Muscle layer of duodenum (tissue), 2 donors: ENCODE data around the gene DNER.

Experiments used
- H3K27ac ChIP-seq: one replicate; pipeline ENCODE4 v1.7.0; 2013; ENCODE audit warnings: mild to moderate bottlenecking, low read length
- H3K27me3 ChIP-seq: one replicate; pipeline ENCODE4 v1.7.0; 2013; ENCODE audit warnings: low read depth, mild to moderate bottlenecking, control low read depth, low read length
- H3K36me3 ChIP-seq, 2 donors: one replicate each; pipeline ENCODE4 v1.7.0; 2013; ENCODE audit warnings: low read length in 2 of 2, control low read depth in 1 of 2, mild to moderate bottlenecking in 1 of 2; ENCODE audit not compliant: insufficient read depth in 2 of 2, control insufficient read depth in 1 of 2
- H3K4me1 ChIP-seq, 2 donors: one replicate each; pipeline ENCODE4 v1.7.0; 2013; ENCODE audit warnings: low read length in 2 of 2, mild to moderate bottlenecking in 2 of 2, control low read depth in 1 of 2, moderate library complexity in 1 of 2; ENCODE audit not compliant: insufficient read depth in 2 of 2, control insufficient read depth in 1 of 2
- H3K4me3 ChIP-seq, 2 donors: one replicate each; pipeline ENCODE4 v1.7.0; 2013; ENCODE audit warnings: low read length in 2 of 2, low read depth in 1 of 2, mild to moderate bottlenecking in 1 of 2
- H3K9me3 ChIP-seq, 2 donors: one replicate each; pipeline ENCODE4 v1.7.0; 2013; ENCODE audit warnings: low read length in 2 of 2, control low read depth in 1 of 2, mild to moderate bottlenecking in 1 of 2; ENCODE audit not compliant: control insufficient read depth in 1 of 2
- donor health status: healthy.

The DNER gene

DNA sequence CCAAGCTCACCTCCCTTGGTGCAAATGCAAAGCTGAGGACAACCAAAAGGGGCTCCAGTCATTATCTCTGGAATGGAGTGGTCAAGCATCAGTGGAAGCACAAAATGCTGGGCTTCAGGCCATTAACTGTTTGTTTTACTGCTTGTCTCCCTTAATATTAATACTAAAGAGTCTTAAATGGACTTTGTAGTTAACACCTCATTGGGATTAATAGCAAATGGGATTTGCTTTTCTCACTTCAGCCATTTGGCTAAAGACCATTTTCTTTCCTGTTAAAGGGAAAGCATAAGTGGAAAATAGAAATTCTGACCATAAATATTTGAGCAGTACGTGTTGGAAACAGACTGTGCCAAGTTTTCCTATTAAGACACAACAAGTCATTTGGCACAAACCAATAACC lies 154.4 kb downstream of the DNER start:
- Histone ChIP-seq H3K4me3 (no peak overlapping the region), H3K27me3 (no peaks in the 10 kb centered on the region), H3K9me3 (no peaks in the 10 kb centered on the region), H3K36me3 (no peaks in the 10 kb centered on the region), H3K4me1 (no peaks in the 10 kb centered on the region), H3K27ac (no peak overlapping the region)

DNA sequence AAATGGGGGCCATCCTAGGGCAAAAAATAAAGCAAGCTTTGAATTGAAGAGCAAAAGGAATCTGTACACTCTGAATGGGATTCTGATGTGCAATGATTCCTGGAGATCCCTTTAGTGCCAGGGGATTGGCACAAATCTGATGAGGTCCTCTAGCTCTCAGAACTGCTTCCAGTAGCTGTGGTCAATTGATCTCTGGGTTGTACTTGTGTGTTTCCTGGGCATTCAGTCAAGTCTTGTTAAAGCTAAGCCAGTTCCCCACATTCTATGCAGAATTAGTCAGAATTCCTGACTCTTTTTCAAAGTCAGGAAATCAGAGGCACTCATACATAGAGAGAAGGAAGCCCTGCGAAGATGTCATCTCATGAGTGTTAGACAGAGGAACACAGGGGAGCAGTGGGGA lies 161.3 kb downstream of the DNER start:
- Histone ChIP-seq H3K27ac (no peak overlapping the region), H3K9me3 (no peaks in the 10 kb centered on the region), H3K36me3 (no peaks in the 10 kb centered on the region), H3K27me3 (no peaks in the 10 kb centered on the region), H3K4me1 (no peaks in the 10 kb centered on the region), H3K4me3 (no peak overlapping the region)

DNA sequence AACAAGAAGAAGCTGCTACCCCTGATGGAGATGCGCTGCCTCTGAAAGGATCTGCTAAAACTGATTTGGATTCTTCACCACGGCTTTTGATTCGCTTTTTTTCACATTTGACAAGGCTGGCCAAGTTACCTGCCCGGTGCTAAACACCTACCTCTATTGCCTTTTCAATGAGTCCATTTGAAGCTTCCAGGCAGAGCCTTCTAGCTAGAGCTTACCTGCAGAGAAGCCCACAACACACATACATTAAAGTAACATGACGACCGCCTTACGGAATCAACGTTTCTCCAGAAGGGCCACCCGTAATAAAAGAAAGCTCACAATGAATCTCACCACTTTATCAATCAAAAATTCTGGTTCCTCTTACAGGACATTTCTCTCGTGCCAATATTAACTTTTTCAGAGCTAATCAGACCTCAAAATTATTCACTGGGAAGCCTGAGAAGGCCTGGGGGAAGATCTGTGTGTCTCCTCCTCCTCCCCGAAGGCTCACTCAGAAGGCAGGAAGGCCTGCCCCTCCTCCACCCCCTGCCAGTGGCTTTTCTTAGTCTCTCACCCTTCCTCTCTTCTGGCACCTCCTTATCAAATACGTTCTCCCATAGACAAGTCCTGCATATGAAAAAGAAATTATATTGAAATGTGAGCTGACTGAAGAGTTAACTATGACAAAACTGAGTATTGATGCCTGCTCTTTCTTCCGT lies 171.0 kb downstream of the DNER start:
- Histone ChIP-seq H3K27me3 (no peaks in the 10 kb centered on the region), H3K9me3 (no peaks in the 10 kb centered on the region), H3K36me3 (no peaks in the 10 kb centered on the region), H3K27ac (no peak overlapping the region), H3K4me3 (no peak overlapping the region), H3K4me1 (no peaks in the 10 kb centered on the region)

DNA sequence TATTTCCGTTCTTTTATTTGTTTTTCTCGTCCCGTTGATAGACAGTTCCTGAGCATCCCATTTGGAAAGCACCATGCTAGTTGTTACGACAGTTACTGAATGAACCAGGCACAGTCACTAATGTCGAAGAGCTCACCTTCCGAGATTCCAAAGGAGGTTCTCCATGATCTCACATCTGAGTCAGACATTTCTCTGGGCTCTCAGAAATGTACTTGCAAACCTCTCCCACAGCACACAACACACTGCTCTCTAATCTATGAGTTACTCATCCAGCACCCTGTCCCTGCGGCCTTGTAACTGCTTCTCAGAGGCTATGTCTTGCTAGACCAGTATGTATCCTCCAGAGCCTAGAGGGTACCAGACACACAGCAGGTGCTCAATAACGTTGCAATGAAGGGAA lies 174.7 kb downstream of the DNER start:
- H3K9me3 ChIP-seq = no peaks in the 10 kb centered on the region
- H3K27ac ChIP-seq = no peak overlapping the region
- H3K4me1 ChIP-seq = no peaks in the 10 kb centered on the region
- no peak overlapping the region for H3K4me3 ChIP-seq
- no peaks in the 10 kb centered on the region for H3K27me3 ChIP-seq
- no peaks in the 10 kb centered on the region for H3K36me3 ChIP-seq

DNA sequence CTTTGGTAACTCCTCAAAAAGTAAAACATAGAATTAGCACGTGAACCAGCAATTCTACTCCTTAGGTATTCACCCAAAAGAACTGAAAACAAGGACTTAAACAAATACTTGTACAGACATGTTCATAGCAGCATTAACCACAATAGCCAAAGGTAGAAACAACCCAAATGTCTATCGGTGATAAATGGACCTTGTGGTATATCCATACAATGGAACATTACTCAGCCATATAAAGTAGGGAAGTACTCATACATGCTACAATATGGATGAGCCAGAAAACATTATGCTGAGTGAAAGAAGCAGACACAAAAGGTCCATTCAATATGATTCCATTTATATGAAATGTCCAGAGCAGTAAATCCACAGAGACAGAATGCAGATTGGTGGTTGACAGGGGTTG lies 182.8 kb downstream of the DNER start:
- H3K9me3 ChIP-seq = peaks cover 0 to 6% of the 10 kb centered on the region in 2 donors
- H3K36me3 ChIP-seq = no peaks in the 10 kb centered on the region
- H3K27me3 ChIP-seq = no peaks in the 10 kb centered on the region
- no peaks in the 10 kb centered on the region for H3K4me1 ChIP-seq
- no peak overlapping the region for H3K4me3 ChIP-seq
- H3K27ac ChIP-seq = no peak overlapping the region

DNA sequence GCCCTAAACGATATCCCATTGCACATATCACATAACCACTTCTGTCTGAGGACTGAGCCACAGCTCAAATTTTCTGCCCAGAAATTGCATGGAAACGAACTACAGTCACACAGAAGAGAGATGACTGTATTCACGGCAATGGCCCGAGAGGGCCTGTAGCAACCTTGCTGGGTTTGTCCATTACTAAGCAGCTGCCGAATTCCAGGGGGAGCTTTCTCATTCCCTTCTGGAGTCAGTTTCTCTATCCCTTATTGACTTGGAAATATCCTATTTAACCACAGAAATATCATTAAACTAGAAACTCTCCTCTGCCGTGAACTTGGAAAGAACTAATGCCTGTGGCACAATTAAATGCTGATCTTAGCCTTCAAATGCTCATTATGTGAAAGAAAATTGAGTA lies 183.9 kb downstream of the DNER start:
- no peaks in the 10 kb centered on the region for H3K27me3 ChIP-seq
- no peaks in the 10 kb centered on the region for H3K4me1 ChIP-seq
- no peaks in the 10 kb centered on the region for H3K36me3 ChIP-seq
- H3K4me3 ChIP-seq = no peak overlapping the region
- peaks cover 0 to 6% of the 10 kb centered on the region in 2 donors for H3K9me3 ChIP-seq
- no peak overlapping the region for H3K27ac ChIP-seq

DNA sequence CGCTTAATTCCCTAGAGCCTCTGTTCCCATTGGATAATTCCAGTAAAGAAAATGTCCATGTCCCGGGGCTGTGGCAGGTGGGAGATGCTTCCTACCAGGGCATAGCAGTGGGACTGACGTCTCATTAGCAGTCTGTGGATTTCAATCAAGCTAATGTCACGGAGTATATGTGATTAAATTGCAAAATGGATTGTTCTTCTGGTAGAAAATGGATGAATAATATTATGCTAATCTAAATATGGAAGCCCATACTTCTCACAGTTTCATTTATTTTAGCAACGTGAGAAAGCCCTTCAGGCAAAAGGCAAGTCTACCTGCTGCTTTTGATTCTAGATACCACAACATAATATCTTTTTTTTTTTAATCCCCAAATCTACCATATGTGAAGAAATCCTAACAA lies 185.5 kb downstream of the DNER start:
- Histone ChIP-seq H3K27me3 (no peaks in the 10 kb centered on the region), H3K27ac (no peak overlapping the region), H3K4me1 (no peaks in the 10 kb centered on the region), H3K36me3 (no peaks in the 10 kb centered on the region), H3K4me3 (no peak overlapping the region), H3K9me3 (peaks cover 0 to 6% of the 10 kb centered on the region in 2 donors)

DNA sequence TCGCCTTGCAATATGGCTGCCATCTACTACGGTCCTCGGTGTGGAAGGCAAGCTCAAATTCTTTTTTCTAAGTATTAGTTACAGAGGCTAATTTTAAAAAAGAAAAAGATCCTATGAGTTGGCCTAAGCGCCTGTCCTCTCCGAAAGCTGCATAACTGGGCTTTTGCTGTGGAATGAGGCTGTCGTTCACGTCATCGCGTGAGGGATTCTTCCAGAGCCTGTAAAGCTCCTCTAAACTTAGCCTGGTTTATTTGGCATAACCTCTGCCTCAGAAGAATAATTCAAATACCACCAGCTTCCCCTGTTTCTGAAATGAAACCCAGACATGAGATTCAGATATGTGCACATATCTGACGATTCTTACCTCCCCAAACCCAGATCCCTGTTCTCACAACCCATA lies 187.4 kb downstream of the DNER start:
- H3K9me3 ChIP-seq = peaks cover 0 to 6% of the 10 kb centered on the region in 2 donors
- H3K4me3 ChIP-seq = no peak overlapping the region
- no peak overlapping the region for H3K27ac ChIP-seq
- no peaks in the 10 kb centered on the region for H3K36me3 ChIP-seq
- H3K4me1 ChIP-seq = no peaks in the 10 kb centered on the region
- H3K27me3 ChIP-seq = no peaks in the 10 kb centered on the region

DNA sequence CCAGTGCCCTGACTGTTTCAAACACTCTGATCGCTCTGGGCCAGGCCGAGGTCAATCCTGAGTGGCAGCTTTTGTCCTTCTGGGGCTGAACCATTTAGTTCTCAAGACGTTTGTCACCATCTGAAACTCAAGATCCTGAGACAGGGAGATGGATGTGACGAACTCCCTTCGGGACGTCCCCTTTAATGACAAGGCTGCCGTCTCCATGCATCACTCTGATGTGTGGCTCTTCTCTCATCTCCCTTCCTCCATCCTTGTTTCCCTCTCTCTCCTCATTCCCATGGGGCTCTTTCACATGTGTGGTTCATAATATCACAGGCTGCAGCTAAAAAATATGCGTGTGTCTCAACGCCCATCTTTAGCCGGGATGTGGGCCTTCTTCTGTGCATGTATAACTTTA lies 189.6 kb downstream of the DNER start:
- no peaks in the 10 kb centered on the region for H3K36me3 ChIP-seq
- H3K4me3 ChIP-seq = no peak overlapping the region
- H3K27me3 ChIP-seq = no peaks in the 10 kb centered on the region

DNA sequence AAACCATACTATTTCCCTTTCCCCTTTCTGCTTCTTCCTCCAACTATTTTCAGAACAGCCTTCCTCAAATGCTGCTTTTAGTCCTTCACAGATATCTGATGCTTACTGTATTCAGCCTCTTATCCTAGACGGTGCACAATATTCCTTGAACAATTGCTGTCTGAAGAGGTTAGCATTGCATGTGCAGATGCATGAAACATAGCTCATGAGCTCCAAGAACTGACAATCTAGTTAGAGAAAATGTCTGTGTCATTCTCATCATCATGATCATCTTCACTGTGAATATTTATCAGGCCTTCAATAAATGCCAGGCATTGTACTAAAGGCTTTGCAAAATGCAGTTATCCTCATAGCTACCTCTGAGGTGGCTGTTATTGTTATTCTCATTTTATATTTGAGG lies 190.7 kb downstream of the DNER start:
- H3K36me3 ChIP-seq = no peaks in the 10 kb centered on the region
- H3K4me1 ChIP-seq = no peaks in the 10 kb centered on the region
- no peaks in the 10 kb centered on the region for H3K27me3 ChIP-seq
- no peak overlapping the region for H3K4me3 ChIP-seq
- H3K27ac ChIP-seq = no peak overlapping the region
- H3K9me3 ChIP-seq = no peaks in the 10 kb centered on the region

More for the DNA sequence above, 189.6 kb downstream of the DNER start:
- no peak overlapping the region for H3K27ac ChIP-seq
- no peaks in the 10 kb centered on the region for H3K4me1 ChIP-seq
- H3K9me3 ChIP-seq = no peaks in the 10 kb centered on the region

DNA sequence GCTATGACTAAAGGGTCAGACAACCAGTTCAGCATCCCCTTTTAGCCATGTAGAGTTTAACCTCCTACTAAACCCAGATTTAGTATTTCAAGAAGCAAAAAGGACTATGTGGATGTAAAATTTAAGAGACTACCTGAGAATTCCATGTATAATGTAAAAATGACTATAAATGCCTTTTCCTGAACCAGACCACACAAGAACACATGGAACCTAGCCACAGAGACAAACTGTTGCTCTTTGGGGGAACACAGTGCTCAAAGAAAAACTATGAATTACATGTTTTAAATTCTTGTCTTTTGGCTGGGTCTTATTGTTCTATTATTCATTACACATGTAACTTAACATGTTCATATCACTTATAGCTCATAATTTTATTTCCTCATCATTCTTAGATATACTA lies 192.8 kb downstream of the DNER start:
- Histone ChIP-seq H3K27me3 (no peaks in the 10 kb centered on the region), H3K4me3 (no peak overlapping the region), H3K4me1 (no peaks in the 10 kb centered on the region), H3K9me3 (no peaks in the 10 kb centered on the region), H3K36me3 (no peaks in the 10 kb centered on the region), H3K27ac (no peak overlapping the region)

DNA sequence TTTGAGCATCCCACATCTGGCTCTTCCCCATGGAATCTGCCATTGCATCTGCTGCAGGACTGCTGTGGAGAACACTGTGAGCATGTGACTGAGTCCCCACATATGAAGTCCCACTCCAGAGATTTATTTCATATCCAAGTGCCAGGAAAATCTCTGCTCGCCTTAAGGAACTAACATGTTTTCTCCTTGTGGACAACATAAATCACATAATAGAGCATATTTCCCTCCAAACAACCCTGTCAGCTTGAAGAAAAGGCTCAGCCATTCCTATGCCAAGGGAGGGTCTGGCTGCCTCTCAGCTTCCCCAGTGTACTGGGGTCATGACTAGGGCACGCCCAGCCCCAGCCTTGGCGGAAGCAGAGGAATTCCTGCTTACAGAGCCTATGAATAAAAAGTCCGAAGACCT lies 193.7 kb downstream of the DNER start:
- Histone ChIP-seq H3K4me1 (no peaks in the 10 kb centered on the region), H3K27me3 (no peaks in the 10 kb centered on the region), H3K4me3 (no peak overlapping the region), H3K27ac (no peak overlapping the region), H3K9me3 (no peaks in the 10 kb centered on the region), H3K36me3 (no peaks in the 10 kb centered on the region)
